Neuronal stem cell (in vitro differentiated cells): ENCODE data around the gene ALPK3.

Source experiments
- DNase-seq: peaks from one replicate; pipeline ENCODE4 v3.0.0-alpha.2; 2013; ENCODE audit warnings: low spot score
- H2AFZ ChIP-seq: one replicate; pipeline ENCODE4 v1.6.1; 2013; ENCODE audit warnings: mild to moderate bottlenecking, low read length, inconsistent platforms
- H2AK5ac ChIP-seq: 2 replicates; pipeline ENCODE4 v1.6.1; 2013; ENCODE audit warnings: low read depth, mild to moderate bottlenecking, inconsistent platforms, low read length, moderate library complexity, mixed read lengths
- H2BK120ac ChIP-seq: 2 replicates; pipeline ENCODE4 v1.6.1; 2013; ENCODE audit warnings: low read depth, mild to moderate bottlenecking, inconsistent platforms, low read length, moderate library complexity, mixed read lengths
- H2BK12ac ChIP-seq: one replicate; pipeline ENCODE4 v1.6.1; 2013; ENCODE audit warnings: low read length, inconsistent platforms
- H2BK15ac ChIP-seq: 2 replicates; pipeline ENCODE4 v1.6.1; 2013; ENCODE audit warnings: mild to moderate bottlenecking, low read length, inconsistent platforms, mixed read lengths
- H2BK5ac ChIP-seq: one replicate; pipeline ENCODE4 v1.6.1; 2013; ENCODE audit warnings: inconsistent platforms, mild to moderate bottlenecking, low read length, moderate library complexity
- H3K14ac ChIP-seq: one replicate; pipeline ENCODE4 v1.6.1; 2013; ENCODE audit warnings: low read length, inconsistent platforms
- H3K18ac ChIP-seq: 2 replicates; pipeline ENCODE4 v1.6.1; 2013; ENCODE audit warnings: low read length, inconsistent platforms
- H3K23ac ChIP-seq: 2 replicates; pipeline ENCODE4 v1.6.1; 2013; ENCODE audit warnings: low read depth, mild to moderate bottlenecking, mixed read lengths, low read length, inconsistent platforms; ENCODE audit not compliant: poor library complexity
- H3K27ac ChIP-seq: replicated peaks from 3 replicates; pipeline ENCODE4 v1.5.1; 2013; ENCODE audit warnings: low read length, inconsistent platforms
- H3K27me3 ChIP-seq, 3 experiments: 2 replicates each; pipeline ENCODE4 v1.6.1; 2013; ENCODE audit warnings: low read length in 3 of 3, mild to moderate bottlenecking in 2 of 3, inconsistent platforms in 1 of 3, low read depth in 1 of 3, mixed read lengths in 1 of 3, moderate library complexity in 1 of 3; ENCODE audit not compliant: control insufficient read depth in 3 of 3, insufficient read depth in 3 of 3
- H3K36me3 ChIP-seq, 2 donors: replicated peaks in 1 of 2; 2 replicates each; pipeline ENCODE4 v1.6.1; 2013; ENCODE audit warnings: low read length in 2 of 2; ENCODE audit not compliant: control insufficient read depth in 2 of 2, insufficient read depth in 2 of 2
- H3K4ac ChIP-seq: 2 replicates; pipeline ENCODE4 v1.6.1; 2013; ENCODE audit warnings: inconsistent platforms, mild to moderate bottlenecking, low read length, moderate library complexity
- H3K4me1 ChIP-seq, 2 donors: 1 replicate in 1 of 2; 2 replicates in 1 of 2; pipeline ENCODE4 v1.6.1; 2013; ENCODE audit warnings: low read length in 2 of 2, low read depth in 1 of 2; ENCODE audit not compliant: control insufficient read depth in 2 of 2, insufficient read depth in 1 of 2
- H3K4me2 ChIP-seq: one replicate; pipeline ENCODE4 v1.6.1; 2013; ENCODE audit warnings: mild to moderate bottlenecking, low read length, inconsistent platforms; ENCODE audit not compliant: insufficient read depth, poor library complexity, severe bottlenecking
- H3K4me3 ChIP-seq, 2 donors: 2 replicates each; pipeline ENCODE4 v1.5.1; 2013; ENCODE audit warnings: low read length in 2 of 2, mild to moderate bottlenecking in 2 of 2, inconsistent platforms in 1 of 2, moderate library complexity in 1 of 2
- H3K79me1 ChIP-seq: one replicate; pipeline ENCODE4 v1.6.1; 2013; ENCODE audit warnings: low read depth, mild to moderate bottlenecking, inconsistent platforms, low read length, moderate library complexity
- H3K9ac ChIP-seq: one replicate; pipeline ENCODE4 v1.6.1; 2013; ENCODE audit warnings: mild to moderate bottlenecking, low read depth, low read length, inconsistent platforms; ENCODE audit not compliant: poor library complexity
- H3K9me3 ChIP-seq, 2 donors: replicated peaks in 1 of 2; 2 replicates each; pipeline versions ENCODE3 to v1.6.1; 2013; ENCODE audit warnings: low read length in 2 of 2, mild to moderate bottlenecking in 2 of 2, inconsistent platforms in 1 of 2, low read depth in 1 of 2, mixed read lengths in 1 of 2, moderate library complexity in 1 of 2; ENCODE audit not compliant: control insufficient read depth in 2 of 2, insufficient read depth in 1 of 2
- H4K8ac ChIP-seq: one replicate; pipeline ENCODE4 v1.6.1; 2013; ENCODE audit warnings: low read depth, mild to moderate bottlenecking, inconsistent platforms, low read length, moderate library complexity
- H4K91ac ChIP-seq: one replicate; pipeline ENCODE4 v1.6.1; 2013; ENCODE audit warnings: low read length, low read depth, mild to moderate bottlenecking, inconsistent platforms; ENCODE audit not compliant: poor library complexity
- WGBS, 2 donors: extraction: QIAGEN DNeasy Blood & Tissue Kit; methylation state at CpG; one replicate each; pipeline ENCODE4 v1.1.7; 2013; ENCODE audit warnings: missing lambda C conversion rate in 2 of 2, mixed read lengths in 1 of 2; ENCODE audit not compliant: insufficient read length in 2 of 2, insufficient replicate concordance in 1 of 2; ENCODE audit errors: extremely low coverage in 2 of 2; 5-methylcytosine and 5-hydroxymethylcytosine counted together

The ALPK3 gene

DNA sequence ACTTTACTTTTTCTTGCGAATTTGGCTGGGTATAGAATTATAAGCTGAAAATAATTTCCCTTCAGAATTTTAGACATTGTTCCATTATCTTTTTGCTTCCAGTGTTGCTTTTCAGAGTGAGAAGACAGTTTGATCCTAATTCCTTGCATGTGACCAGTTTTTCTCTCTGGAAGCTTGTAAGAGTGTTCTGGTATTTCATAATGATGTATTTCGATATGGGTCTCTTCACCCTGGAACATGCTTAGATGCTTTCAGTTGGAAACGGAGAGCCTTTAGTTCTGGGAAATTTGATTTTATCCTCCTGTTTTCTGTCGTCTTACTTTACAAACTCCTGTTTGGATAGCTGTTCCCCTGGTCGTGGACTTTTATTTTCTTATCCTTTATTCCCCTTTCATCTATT, 13.9 kb downstream of the ALPK3 start:
- H3K14ac ChIP-seq = no peak overlapping the region
- no peak overlapping the region for H3K9ac ChIP-seq
- H2AK5ac ChIP-seq = no peak overlapping the region
- no peak overlapping the region for H3K4me2 ChIP-seq
- no peak overlapping the region for H3K18ac ChIP-seq
- peaks cover 0 to 2% (median 0%) of the 10 kb centered on the region in 3 experiments for H3K27me3 ChIP-seq
- no peak overlapping the region for H2BK12ac ChIP-seq
- no peaks in the 10 kb centered on the region for H3K79me1 ChIP-seq
- H4K91ac ChIP-seq = no peak overlapping the region
- H3K36me3 ChIP-seq = peaks cover 0 to 7% of the 10 kb centered on the region in 2 donors
- no peak overlapping the region for H2BK5ac ChIP-seq
- no peaks in the 10 kb centered on the region for H3K9me3 ChIP-seq
- no peak overlapping the region for H2BK15ac ChIP-seq
- no peak for DNase-seq
- no peaks in the 10 kb centered on the region for H3K4me1 ChIP-seq
- H3K4ac ChIP-seq = no peak overlapping the region
- H3K23ac ChIP-seq = no peak overlapping the region
- H3K4me3 ChIP-seq = no peak overlapping the region
- WGBS, 2 donors = no CpG with 5 or more reads among the region's 5 CpGs
- H3K27ac ChIP-seq = no peak overlapping the region
- no peak overlapping the region for H4K8ac ChIP-seq
- no peak overlapping the region for H2BK120ac ChIP-seq
- H2AFZ ChIP-seq = no peak overlapping the region

DNA sequence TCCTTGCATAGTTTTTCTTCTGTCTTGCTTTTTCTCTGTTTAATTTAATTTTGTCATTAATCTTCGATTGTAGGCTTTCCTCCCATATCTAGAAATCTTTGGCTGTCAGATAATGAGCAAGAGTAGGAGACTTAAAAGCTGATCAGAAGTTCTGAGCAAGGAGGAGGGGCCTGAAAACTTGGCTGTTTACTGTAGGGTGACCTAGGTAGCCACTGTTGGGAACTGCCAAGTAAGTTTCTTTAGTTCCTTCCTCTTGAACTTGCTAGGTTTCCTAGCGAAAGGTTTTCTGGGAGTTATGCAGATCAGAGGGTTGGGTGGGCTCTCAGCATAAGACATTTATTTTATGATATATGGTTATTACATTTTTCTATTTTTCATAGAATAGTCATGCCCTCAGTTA, 14.5 kb downstream of the ALPK3 start:
- Histone ChIP-seq H2BK5ac (no peak overlapping the region), H3K14ac (no peak overlapping the region), H3K27me3 (peaks cover 0 to 8% (median 0%) of the 10 kb centered on the region in 3 experiments), H2AFZ (no peak overlapping the region), H4K8ac (no peak overlapping the region), H2AK5ac (no peak overlapping the region), H2BK12ac (no peak overlapping the region), H3K18ac (no peak overlapping the region), H3K23ac (no peak overlapping the region), H3K79me1 (no peaks in the 10 kb centered on the region), H3K4me3 (no peak overlapping the region), H3K36me3 (peaks cover 0 to 7% of the 10 kb centered on the region in 2 donors), H3K4me1 (no peaks in the 10 kb centered on the region), H3K27ac (no peak overlapping the region), H3K9ac (no peak overlapping the region), H3K9me3 (no peaks in the 10 kb centered on the region), H2BK120ac (no peak overlapping the region), H2BK15ac (no peak overlapping the region), H3K4me2 (no peak overlapping the region), H3K4ac (no peak overlapping the region), H4K91ac (no peak overlapping the region)
- no peak for DNase-seq
- WGBS, 2 donors = no CpG with 5 or more reads among the region's 2 CpGs

DNA sequence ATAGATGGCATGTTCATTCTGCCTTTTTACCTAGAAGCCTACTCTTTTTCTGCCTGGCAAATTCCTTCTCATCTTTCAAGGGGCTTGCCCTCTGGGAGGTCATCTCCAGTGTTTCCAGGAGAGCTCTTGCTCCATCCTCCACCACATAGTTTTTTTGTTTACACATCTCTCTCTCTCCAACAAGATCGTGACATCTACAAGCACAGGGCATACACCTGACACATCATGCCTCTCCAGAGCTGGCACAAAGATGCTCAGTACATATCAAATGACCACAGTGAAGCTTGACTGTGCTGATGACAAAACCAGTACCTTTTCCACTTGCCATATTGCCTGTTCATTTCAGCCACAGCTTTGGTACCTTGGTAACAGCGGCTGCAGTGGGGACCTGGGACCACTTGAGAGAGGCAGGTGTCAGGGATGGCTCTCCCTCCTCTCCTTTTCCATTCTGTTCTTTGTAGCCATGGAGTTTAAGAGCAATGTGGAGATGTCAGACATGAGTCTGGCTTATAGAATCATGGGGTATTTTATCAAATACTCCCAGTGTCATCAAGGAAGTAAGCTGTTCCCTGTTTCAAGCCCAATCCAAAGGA, 15.4 kb downstream of the ALPK3 start:
- Histone ChIP-seq H3K9ac (no peak overlapping the region), H3K9me3 (no peaks in the 10 kb centered on the region), H4K8ac (no peak overlapping the region), H2BK120ac (no peak overlapping the region), H2AK5ac (no peak overlapping the region), H3K4me1 (no peaks in the 10 kb centered on the region), H3K23ac (no peak overlapping the region), H3K4me2 (no peak overlapping the region), H3K14ac (no peak overlapping the region), H3K4ac (no peak overlapping the region), H4K91ac (no peak overlapping the region), H3K27ac (no peak overlapping the region), H3K79me1 (no peaks in the 10 kb centered on the region), H3K4me3 (no peak overlapping the region), H2BK15ac (no peak overlapping the region), H3K36me3 (peaks cover 0 to 4% of the 10 kb centered on the region in 2 donors), H2BK12ac (no peak overlapping the region), H2AFZ (no peak overlapping the region), H3K18ac (no peak overlapping the region), H3K27me3 (peaks cover 0 to 12% (median 0%) of the 10 kb centered on the region in 3 experiments), H2BK5ac (no peak overlapping the region)
- WGBS, 2 donors = no CpG with 5 or more reads among the region's 2 CpGs
- no peak for DNase-seq

DNA sequence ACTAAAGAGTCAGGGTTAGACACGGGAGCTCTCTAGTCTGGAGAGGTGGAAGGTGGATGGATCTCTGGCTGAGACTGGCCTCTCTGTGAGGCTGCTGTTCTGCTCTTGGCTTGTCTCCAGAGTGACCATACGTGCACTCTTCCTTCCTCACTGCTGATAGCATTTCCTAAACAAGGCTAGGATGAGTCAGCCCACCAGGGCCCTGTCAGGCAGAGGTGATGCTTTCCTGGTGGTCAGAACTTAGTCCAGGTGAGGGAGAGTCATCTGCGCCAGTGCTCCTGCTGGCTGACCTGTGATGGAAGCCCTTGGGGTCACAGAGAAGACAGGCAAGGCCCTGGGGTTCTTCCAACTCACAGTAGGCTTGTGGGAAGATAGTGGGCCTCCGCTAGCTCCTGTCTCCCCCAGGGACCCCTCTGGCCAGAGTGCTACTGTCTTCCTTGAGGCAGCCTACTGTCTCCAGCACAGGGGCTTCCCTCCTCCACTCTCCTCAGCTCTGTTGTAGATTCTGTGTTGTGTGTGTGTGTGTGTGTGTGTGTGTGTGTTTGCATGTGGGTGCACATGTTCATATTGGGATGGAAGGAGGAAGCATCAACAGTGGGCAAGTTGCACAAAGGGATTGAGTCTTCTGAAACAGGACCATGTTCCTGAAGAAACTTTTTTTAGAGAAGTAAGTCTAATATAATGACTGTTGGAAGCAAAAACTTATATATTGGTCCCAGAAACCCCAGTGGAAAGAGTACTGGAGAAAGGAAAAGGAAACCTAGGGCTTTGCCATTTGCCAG, 16.5 kb downstream of the ALPK3 start:
- H2AK5ac ChIP-seq = no peak overlapping the region
- H2BK120ac ChIP-seq = no peak overlapping the region
- H3K14ac ChIP-seq = no peak overlapping the region
- no peak overlapping the region for H3K4ac ChIP-seq
- H4K8ac ChIP-seq = no peak overlapping the region
- H2BK12ac ChIP-seq = no peak overlapping the region
- no peak overlapping the region for H3K27ac ChIP-seq
- H3K18ac ChIP-seq = no peak overlapping the region
- no peak overlapping the region for H2AFZ ChIP-seq
- DNase-seq = no peak
- no peaks in the 10 kb centered on the region for H3K9me3 ChIP-seq
- H2BK5ac ChIP-seq = no peak overlapping the region
- H4K91ac ChIP-seq = no peak overlapping the region
- no CpG with 5 or more reads among the region's 4 CpGs for WGBS, 2 donors
- no peak overlapping the region for H3K4me3 ChIP-seq
- H3K27me3 ChIP-seq = peaks cover 0 to 19% (median 0%) of the 10 kb centered on the region in 3 experiments
- no peak overlapping the region for H3K23ac ChIP-seq
- H3K79me1 ChIP-seq = no peaks in the 10 kb centered on the region
- H3K4me1 ChIP-seq = no peaks in the 10 kb centered on the region
- peaks cover 0 to 4% of the 10 kb centered on the region in 2 donors for H3K36me3 ChIP-seq
- no peak overlapping the region for H3K9ac ChIP-seq
- H3K4me2 ChIP-seq = no peak overlapping the region
- no peak overlapping the region for H2BK15ac ChIP-seq
